Gastroesophageal sphincter (tissue), 4 donors: Measurements from ENCODE around the gene CHRND. TPM values are rescaled to one million over a fixed set of nuclear protein-coding genes. Genes with fewer than 3 reads are reported as not detected.
"Not testable (repeated sequence)": the region's sequence is repeated elsewhere in the genome, so short reads cannot be mapped to it uniquely, and the experiment has no call there.

Source experiments
- ATAC-seq: fragments of 150-250 bp; one replicate; pipeline ENCODE4 v1.9.1; 2016; ENCODE audit warnings: mild to moderate bottlenecking, moderate library complexity
- H3K27ac ChIP-seq, 4 donors: fragments of 200-600 bp; sonication (generic) in 3 of 4; 1 replicate in 3 of 4; 2 replicates in 1 of 4; pipeline ENCODE4 v1.5.1; 2016 to 2019
- H3K27me3 ChIP-seq: fragments of 200-600 bp; sonication (generic); one replicate; pipeline ENCODE4 v1.5.1; 2019
- H3K36me3 ChIP-seq, 2 donors: fragments of 200-600 bp; sonication (generic); one replicate each; pipeline ENCODE4 v1.5.1; 2019; ENCODE audit warnings: control low read depth in 1 of 2
- H3K4me1 ChIP-seq, 3 donors: fragments of 200-600 bp; sonication (generic); 1 replicate in 2 of 3; 2 replicates in 1 of 3; pipeline ENCODE4 v1.5.1; 2016 to 2019; ENCODE audit warnings: control low read depth in 2 of 3
- H3K4me3 ChIP-seq, 2 donors: fragments of 200-600 bp; sonication (generic); one replicate each; pipeline ENCODE4 v1.5.1; 2019; ENCODE audit warnings: mild to moderate bottlenecking in 1 of 2, moderate library complexity in 1 of 2
- H3K9me3 ChIP-seq, 3 donors: fragments of 200-600 bp; sonication (generic); one replicate each; pipeline ENCODE4 v1.5.1; 2017 to 2019; ENCODE audit warnings: control low read depth in 2 of 3
- CTCF ChIP-seq, 4 experiments: fragments of 200-600 bp in 2 of 4; fragments of 450-650 bp in 2 of 4; sonication (generic) in 1 of 4; IDR thresholded peaks; one replicate each; pipeline ENCODE4 v1.5.1; 2017 to 2019; ENCODE audit warnings: antibody characterized with exemption in 4 of 4, mild to moderate bottlenecking in 2 of 4, moderate library complexity in 2 of 4
- EP300 ChIP-seq: sonication (generic); formaldehyde crosslinking; IDR thresholded peaks from one replicate; pipeline ENCODE4 v1.6.1; 2017; ENCODE audit warnings: antibody characterized with exemption, mild to moderate bottlenecking
- POLR2A ChIP-seq, 2 donors: fragments of 450-650 bp; IDR thresholded peaks; one replicate each; pipeline ENCODE4 v1.6.1; 2017; ENCODE audit warnings: antibody characterized with exemption in 2 of 2, mild to moderate bottlenecking in 2 of 2, moderate library complexity in 1 of 2
- POLR2AphosphoS5 ChIP-seq: sonication (generic); formaldehyde crosslinking; IDR thresholded peaks from one replicate; pipeline ENCODE4 v1.6.1; 2017; ENCODE audit warnings: antibody characterized with exemption
- WGBS, 2 donors: methylation state at CpG; one replicate each; pipeline ENCODE4 v1.1.5; 2018; ENCODE audit warnings: low coverage in 1 of 2; 5-methylcytosine and 5-hydroxymethylcytosine counted together
- total RNA-seq, 4 donors: library from RNA; depleted of rRNA; stranded (reverse); fragments of >200 nt; gene quantifications; one replicate each; pipeline ENCODE4 v1.1.0, GENCODE V29; 2016

The CHRND gene
- total RNA-seq, 4 donors from 2014 or later, result not detected

- no peak for TF ChIP-seq CTCF (IDR thresholded peaks at IDR 0.05)
- TF ChIP-seq EP300, result no peak
- TF ChIP-seq POLR2AphosphoS5, result no peak
- TF ChIP-seq POLR2A (IDR thresholded peaks at IDR 0.05), result no peak
- H3K9me3 ChIP-seq, result no peaks in the 10 kb centered on the region
- H3K4me1 ChIP-seq, result no peaks in the 10 kb centered on the region
- no peak overlapping the region for H3K4me3 ChIP-seq
- H3K36me3 ChIP-seq, result peaks cover 7 to 98% of the 10 kb centered on the region in 2 donors
- no peaks in the 10 kb centered on the region for H3K27me3 ChIP-seq
- ATAC-seq, result no peak
- 95 to 96% methylated on average over 6 to 7 of the region's 9 CpGs for WGBS, 2 donors
- no peak overlapping the region for H3K27ac ChIP-seq
These were observed 43.6 kb downstream of the CHRND start for GRCh38 chr2:232569541-232569940.

- not testable (repeated sequence) for H3K27me3 ChIP-seq, H3K4me1 ChIP-seq, H3K9me3 ChIP-seq, H3K4me3 ChIP-seq, H3K27ac ChIP-seq, ATAC-seq
- peaks cover 7 to 98% of the 10 kb centered on the region in 2 donors for H3K36me3 ChIP-seq
- WGBS, 2 donors, result 97% methylated on average over 6 of the region's 6 CpGs; no CpG with 5 or more reads in 1 of the 2 donors
These were observed 44.5 kb downstream of the CHRND start for GRCh38 chr2:232570481-232570880.

GRCh38 chr2:232571026-232571474, 45.1 kb downstream of the CHRND start:
- Histone ChIP-seq H3K27me3 (no peaks in the 10 kb centered on the region), H3K4me3 (no peak overlapping the region), H3K9me3 (no peaks in the 10 kb centered on the region), H3K27ac (no peak overlapping the region), H3K4me1 (no peaks in the 10 kb centered on the region), H3K36me3 (peaks cover 7 to 93% of the 10 kb centered on the region in 2 donors)
- TF ChIP-seq EP300, result no peak
- TF ChIP-seq CTCF (IDR thresholded peaks at IDR 0.05), result no peak
- TF ChIP-seq POLR2A (IDR thresholded peaks at IDR 0.05), result no peak
- TF ChIP-seq POLR2AphosphoS5, result no peak
- 61 to 64% methylated on average over 5 to 7 of the region's 7 CpGs for WGBS, 2 donors
- ATAC-seq, result no peak

GRCh38 chr2:232573042-232573441, 47.1 kb downstream of the CHRND start:
- H3K9me3 ChIP-seq, result no peaks in the 10 kb centered on the region
- ATAC-seq, result no peak
- no peak overlapping the region for H3K27ac ChIP-seq
- H3K4me3 ChIP-seq, result no peak overlapping the region
- H3K27me3 ChIP-seq, result no peaks in the 10 kb centered on the region
- H3K4me1 ChIP-seq, result no peaks in the 10 kb centered on the region
- peaks cover 0 to 88% of the 10 kb centered on the region in 2 donors for H3K36me3 ChIP-seq
- TF ChIP-seq EP300, result no peak

- Histone ChIP-seq H3K36me3 (peaks cover 0 to 80% of the 10 kb centered on the region in 2 donors), H3K27me3 (no peaks in the 10 kb centered on the region)
- ATAC-seq, result no peak
These were observed 47.9 kb downstream of the CHRND start for GRCh38 chr2:232573771-232574435.

More at GRCh38 chr2:232573771-232574435, 47.9 kb downstream of the CHRND start:
- TF ChIP-seq POLR2A (IDR thresholded peaks at IDR 0.05) (no peak), CTCF (IDR thresholded peaks at IDR 0.05) (no peak), POLR2AphosphoS5 (no peak), EP300 (no peak)
- H3K9me3 ChIP-seq, result no peaks in the 10 kb centered on the region
- no peaks in the 10 kb centered on the region for H3K4me1 ChIP-seq
- no peak overlapping the region for H3K27ac ChIP-seq
- WGBS, 2 donors, result 90 to 100% methylated on average over 2 to 4 of the region's 8 CpGs
- H3K4me3 ChIP-seq, result no peak overlapping the region
